Measurements from ENCODE around the gene COMP.

COMP gene

DNA sequence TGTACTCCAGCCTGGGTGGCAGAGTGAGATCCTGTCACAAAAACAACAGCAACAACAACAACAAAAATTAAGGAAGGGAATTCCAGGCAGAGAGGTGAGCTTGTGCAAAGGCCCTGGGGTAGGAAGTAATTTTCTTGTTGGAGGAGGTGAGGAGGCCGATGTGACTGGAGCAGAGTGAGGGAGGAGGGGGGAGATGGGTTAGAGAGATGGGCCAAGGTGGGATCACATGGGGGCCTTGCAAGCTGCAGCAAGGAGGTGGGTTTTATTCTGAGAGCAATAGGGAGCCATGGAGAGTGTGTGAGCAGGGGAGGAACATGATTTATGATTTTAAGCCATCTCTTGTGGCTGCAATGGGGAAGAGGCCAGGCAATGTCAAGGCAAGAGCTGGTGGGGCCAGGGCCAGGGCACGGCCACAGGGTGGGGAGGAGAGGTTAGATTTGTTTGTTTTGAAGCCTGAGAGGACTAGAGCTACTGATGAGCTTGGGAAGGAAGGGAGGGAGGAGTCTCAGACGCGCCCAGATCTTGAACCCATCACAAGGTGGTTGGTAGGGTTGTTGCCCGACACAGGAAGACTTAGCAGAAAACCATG lies 12.5 kb upstream of the COMP start:
- no peak for DNase-seq (ENCODE audit: low read depth)

DNA sequence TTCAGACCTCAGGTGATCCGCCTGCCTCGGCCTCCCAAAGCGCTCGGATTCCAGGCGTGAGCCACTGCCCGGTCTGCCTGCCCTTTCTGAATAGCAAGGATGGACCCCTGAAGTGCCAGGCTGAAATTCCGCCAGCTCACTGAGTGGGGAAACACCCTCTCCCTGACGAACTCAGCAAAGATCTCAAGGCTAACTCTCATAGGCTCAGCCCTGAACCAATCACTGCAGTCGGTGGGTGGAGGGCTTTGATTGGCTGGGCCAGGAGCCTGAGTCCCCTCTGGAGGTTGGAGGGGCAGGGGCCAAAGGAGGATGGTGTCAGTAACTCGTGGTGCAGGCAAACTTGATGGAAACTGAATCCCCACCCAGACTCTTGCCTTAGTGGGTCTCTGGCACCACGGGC lies 11.2 kb upstream of the COMP start:
- DNase-seq (ENCODE audit: low read depth): no peak

DNA sequence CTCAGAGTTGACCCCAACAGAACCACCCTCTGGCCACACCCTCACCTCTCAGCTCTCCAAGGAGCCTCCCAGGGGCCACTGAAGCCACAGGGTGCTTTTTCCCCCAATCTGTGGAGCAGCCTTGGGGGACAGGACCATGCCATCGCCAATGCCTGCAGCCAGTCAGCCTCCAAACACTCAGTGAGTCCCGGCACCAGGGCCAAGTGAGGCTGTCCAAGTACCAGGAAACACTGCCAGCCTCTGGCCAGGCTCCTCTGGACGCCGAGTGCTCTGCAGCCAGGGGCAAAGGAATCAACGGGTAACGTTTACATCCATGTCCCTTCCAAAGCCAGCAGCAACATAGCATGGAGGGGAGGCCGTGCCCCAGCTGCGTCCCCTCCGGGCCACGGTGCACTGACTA lies 9.5 kb upstream of the COMP start:
- DNase-seq (ENCODE audit: low read depth): no peak

DNA sequence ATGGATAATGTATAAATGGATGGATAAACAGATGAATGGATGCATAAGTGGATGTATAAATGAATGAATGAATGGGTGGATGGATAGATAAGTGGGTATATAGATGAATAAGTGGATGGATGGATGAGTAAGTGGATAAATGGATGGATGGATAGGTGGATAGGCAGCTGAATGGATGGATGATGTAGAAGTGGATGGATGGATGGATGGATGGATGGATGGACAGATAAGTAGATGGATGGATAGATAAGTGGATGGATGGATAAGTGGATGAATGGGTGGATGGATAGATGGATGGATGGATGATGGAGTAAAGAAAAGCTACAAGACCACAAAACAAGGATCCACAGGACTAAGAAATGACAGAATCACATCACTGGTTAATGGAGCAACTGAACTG lies 9.0 kb upstream of the COMP start:
- DNase-seq (ENCODE audit: low read depth): no peak

DNA sequence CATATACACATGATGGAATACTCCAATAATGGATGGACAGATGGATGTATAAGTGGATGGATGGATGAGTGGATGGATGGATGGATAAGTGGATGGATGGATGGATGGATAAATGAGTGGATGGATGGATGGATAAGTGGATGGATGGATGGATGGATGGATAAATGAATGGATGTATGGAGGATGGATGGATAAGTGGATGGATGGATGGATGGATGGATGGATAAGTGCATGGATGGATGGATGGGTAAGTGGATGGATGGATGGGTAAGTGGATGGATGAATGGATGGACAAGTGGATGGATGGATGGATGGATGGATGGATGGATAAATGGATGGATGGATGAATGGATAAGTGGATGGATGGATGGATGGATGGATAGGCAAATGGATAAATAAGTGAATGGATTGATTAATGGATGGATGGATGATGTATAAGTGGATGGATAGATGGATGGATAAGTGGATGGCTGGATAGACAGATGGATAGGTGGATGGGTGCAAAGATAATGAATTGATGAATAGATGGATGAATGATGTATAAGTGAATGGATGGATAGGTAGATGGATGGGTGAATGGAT lies 8.4 kb upstream of the COMP start:
- DNase-seq (ENCODE audit: low read depth): no peak

DNA sequence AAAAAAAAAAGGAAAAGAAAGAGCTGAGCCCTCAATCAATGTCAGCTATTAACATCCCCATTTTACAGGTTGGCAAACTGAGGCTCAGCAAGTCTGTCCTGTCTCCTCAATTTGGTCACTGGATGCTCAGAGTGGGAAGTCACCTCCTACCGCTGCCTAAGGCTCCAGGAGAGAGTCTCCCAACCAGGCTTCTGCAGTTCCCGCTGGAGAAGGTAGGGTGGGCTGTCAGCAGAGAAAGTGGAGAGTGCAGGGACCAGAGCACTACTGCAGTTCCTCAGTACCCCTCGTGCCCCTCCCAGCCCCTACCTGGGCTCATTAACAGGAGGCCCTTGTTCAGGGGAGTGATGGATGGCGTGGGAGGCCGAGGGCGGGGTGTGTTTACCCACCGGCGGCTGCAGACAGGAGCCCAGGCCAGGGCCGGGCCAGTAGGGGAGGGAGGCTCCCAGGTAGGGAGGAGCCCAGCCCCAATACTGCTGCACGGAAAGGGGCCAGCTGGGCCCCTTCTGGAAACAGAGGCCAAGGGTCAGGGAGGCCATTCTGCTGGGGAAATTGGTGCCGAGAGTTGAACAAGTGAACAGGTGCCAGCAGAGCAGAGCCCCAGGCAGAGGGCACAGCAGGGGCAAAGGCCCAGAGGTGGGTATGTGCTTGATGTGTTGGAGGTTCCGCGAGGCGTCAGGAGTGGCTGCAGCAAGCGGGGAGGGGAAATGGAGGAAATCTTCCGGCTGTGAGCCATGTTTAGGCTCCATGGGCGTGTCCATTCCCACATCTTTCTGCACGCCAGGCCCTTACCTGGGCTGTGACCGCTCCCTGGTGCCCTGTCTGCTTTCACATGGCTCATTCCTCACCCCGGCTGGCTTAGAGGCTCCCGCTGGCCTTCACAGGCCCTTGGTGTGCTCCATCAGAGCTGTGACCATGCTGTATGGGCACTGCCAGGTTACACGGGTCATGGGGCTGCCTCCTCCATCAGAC lies 7.6 kb upstream of the COMP start:
- DNase-seq (ENCODE audit: low read depth): no peak

DNA sequence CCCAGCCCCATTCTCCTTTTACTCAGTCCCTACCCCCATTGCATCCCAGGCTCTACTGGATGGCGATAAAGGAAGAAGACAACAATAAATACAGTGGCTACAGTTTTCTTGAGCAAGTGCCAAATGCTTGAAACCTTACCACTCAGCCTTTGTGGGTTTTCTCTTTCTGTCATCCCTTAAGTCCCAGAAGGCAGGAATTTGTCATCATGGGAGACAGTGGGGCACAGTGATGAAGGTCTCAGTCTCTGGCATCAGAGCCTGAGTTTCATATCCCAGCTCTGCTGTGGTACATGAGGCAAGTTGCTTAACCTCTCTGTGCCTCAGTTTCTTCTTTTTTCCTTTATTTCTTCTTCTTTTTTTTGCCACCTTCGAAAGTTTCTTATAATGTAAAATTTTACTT lies 5.1 kb upstream of the COMP start:
- no peak for DNase-seq (ENCODE audit: low read depth)

DNA sequence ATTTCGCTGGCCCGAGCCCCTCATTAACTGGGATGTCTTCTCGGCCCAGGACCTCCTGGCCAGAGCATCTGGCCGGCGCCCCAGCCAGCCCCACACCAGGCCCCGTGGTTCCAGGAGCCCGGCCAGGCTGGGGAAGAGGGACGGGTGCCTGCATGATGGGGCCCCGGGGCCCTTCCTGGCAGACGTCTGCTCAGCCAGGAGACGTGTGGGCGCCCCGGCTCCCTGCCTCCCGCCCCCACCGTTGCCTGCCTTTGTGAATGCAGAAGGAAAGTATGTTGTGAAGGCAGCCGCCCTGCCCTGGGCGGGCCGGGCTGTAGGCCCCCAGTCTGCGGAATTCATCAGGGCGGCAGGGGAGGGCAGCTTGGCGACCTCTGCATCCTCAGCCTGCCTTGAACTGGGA lies 4.4 kb upstream of the COMP start:
- DNase-seq (ENCODE audit: low read depth): no peak

DNA sequence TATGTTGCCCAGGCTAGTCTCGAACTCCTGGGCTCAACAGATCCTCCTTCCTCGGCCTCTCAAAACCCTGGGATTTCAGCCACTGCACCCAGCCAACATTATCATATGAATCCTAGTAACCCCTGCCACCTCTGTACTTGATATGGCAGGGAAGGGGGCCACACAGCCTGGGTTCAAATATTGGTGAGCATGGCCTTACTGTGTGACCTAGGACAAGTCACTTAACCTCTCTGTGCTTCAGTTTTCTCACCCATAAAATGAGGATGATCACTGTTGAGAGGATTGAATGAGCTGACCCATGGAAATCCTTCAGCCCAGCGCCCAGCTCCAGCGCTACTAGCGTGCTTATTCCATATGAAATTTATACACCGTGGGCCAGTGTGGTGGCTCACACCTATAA lies 3.6 kb upstream of the COMP start:
- DNase-seq (ENCODE audit: low read depth): no peak

DNA sequence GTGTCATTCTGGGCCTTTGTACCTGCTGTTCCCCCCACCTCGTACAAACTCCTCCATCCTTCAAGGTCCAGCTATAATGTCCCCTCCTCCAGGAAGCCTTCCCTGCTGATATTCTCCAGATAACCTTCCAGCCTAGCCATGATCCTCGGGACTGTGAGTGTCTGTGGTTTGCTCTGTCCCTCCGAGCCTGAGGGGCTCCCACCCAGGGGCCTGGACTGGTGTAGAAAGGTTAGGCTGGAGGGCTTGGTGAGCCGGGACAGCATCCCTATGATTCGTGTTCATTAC lies 2.9 kb upstream of the COMP start:
- DNase-seq (ENCODE audit: low read depth): no peak

DNA sequence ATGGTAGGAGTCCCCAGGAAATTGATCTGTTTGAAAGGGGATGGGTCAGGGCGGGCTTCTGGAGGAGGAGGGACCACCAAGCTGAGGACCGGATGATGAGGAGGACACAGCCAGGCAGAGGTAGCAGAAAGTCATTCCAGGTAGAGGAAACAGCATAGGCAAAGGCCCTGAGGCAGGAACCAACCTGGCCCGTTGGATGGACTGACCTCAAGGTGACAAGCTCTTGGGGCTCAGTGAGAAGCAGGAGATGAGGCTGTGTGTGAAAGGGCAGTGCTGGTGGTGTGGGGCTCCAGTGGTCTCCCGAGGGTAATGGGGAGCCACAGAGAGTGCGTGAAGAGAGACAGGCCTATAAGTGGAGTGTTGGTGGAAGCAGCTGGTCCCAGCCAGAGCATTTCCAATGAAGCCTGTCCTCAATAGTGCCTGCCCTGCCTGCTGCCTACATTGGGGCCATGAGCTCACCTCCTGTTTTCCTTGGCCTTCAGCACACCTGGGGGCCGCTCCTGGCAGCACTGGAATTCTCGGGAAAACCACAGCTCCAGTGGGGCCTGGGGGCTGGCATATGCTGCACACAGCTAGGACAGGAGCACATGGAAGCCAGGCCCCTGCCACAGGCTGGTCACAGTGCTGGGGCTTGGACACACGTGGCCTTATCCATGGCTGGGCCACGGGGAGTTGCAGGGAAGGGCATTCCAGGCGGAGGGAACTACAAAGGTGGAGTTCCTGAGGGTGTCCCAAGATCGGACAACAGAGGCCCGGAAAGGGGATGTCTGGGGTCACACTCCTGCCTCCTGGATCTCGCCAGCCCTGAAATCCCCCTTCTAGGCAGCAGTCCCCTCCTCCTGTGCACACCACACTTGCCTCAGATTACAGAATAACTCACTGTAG lies 2.3 kb upstream of the COMP start:
- DNase-seq (ENCODE audit: low read depth): no peak

DNA sequence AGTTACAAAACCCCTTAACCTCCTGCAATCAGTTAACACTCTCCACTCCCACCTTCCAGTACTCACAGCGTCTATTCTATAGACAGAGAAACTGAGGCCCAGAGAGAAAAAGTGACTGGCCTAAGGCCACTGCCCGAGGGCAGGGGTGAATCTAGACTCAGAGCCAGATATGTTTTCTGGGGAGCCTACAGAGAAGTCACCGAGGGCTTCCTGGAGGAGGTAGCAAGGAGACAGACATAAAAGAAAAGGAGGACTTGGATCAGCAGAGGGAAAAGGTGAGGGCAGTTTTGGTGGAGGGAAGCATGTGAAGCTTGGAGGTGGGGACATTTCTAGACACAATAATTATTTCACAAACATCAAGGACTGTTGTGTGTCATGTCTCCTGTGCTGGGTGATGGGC lies 1.6 kb upstream of the COMP start:
- no peak for DNase-seq (ENCODE audit: low read depth)

DNA sequence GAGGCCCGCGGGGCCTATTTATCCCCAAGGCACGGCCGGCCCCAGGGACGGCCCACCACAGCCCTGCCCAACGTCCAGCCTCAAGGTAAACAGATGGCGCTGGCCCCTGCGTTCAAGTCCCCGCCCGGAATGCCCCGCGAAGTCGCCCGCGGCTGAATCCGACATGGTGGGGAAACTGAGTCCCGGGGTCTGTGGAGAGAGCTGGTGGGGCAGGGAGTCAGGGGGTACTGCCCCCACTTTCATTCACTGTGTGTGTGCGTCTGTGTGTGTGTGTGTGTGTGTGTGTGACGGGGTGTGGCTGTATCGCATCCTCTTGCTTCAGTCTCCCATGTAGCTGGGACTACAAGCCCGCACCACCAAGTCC lies 192 bp upstream of the COMP start:
- no peak for DNase-seq (ENCODE audit: low read depth)

DNA sequence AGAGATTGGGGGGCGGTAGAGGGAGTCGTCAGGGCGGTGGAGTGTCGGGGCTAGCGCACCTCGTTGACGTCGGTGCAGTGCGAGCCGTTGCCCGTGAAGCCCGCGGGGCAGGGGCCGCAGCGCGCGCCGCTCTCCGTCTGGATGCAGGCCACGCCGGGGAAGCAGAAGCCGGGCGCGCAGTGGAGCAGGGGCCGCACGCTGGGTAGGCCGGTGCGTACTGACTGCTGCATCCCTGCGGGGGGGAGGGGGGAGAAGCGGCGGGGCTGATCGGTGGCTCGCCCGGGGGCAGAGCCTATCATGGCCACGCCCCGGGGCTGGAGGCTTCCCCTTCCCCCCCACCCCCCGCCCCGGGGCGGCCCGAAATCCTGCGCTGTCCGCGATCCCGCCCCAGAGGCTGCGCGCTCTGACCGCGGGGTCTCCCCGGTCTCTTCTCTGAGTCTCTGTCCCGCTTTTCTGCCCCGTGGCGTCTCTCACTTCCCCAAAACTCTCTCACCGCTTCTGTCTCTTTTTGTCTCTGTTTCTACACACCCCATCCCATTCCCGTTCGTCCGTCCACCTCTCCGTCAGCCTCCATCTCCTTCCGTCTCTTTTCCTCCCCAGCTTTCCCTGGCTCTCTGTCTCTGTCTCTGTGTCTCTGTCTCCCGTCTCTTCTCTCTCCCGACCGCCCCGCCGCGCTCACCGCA lies 1.1 kb downstream of the COMP start:
- no peak for DNase-seq (ENCODE audit: low read depth)

DNA sequence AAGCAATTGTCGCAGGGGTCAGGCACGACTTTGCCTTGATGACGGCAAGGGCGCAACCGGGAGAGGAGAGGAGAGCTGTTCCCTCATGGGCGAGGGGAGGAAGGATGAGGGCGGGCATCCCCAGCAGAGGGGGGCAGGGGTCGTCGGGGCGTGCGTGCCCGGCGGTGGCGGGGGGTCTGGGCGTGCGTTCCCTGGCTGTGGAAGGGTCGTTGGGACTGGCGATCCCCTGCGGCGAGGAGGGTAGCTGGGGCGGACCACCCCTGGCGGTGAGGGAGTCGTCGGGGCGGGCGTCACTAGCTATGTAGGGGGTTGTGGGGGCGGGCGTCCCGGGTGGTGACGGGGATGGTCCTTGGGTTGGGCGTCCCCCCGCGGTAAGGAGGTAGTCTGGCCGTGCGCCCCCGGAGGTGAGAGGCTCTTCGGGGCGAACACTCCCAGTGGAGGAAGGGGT lies 1.7 kb downstream of the COMP start:
- no peak for DNase-seq (ENCODE audit: low read depth)

DNA sequence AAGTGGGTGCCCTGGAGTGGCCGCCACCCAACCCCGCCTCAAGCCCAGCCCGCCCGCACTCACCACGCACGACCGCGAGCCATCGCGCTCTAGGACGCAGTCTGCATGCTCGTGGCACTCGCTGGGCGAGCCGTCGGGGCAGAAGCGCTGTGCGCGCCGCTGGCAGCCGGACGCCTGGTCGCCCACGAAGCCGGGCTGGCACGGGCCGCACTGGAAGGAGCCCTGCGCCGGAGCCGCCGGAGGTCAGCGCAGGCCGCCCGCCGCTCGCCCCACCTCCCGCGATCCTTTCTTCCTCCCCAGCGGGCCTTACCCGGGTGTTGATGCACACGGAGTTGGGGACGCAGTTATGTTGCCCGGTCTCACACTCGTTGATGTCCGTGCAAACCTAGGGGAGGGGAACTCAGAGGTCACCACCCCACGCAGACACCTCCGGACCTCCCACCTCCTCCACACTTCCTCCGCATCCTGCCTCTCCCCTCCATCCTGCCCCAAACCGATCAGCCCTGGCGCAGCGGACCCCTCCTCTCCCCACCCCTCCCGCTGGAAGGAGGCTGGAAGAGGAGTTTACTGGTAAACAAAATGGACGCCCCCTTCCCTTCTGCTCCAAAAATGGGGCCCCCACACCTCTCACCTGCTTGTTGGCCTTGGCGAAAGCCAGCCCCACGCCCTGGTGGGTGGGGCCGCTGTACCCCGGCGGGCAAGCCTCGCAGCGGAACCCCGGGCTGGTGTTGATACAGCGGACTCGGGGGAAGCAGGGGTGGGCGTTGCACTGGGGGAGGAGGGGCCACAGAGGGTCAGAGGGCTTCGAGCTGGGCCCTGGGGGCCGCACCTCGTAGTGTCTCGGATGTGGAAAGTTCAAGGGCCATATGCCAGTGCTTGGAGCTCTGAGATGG lies 2.3 kb downstream of the COMP start:
- DNase-seq (ENCODE audit: low read depth): no peak

DNA sequence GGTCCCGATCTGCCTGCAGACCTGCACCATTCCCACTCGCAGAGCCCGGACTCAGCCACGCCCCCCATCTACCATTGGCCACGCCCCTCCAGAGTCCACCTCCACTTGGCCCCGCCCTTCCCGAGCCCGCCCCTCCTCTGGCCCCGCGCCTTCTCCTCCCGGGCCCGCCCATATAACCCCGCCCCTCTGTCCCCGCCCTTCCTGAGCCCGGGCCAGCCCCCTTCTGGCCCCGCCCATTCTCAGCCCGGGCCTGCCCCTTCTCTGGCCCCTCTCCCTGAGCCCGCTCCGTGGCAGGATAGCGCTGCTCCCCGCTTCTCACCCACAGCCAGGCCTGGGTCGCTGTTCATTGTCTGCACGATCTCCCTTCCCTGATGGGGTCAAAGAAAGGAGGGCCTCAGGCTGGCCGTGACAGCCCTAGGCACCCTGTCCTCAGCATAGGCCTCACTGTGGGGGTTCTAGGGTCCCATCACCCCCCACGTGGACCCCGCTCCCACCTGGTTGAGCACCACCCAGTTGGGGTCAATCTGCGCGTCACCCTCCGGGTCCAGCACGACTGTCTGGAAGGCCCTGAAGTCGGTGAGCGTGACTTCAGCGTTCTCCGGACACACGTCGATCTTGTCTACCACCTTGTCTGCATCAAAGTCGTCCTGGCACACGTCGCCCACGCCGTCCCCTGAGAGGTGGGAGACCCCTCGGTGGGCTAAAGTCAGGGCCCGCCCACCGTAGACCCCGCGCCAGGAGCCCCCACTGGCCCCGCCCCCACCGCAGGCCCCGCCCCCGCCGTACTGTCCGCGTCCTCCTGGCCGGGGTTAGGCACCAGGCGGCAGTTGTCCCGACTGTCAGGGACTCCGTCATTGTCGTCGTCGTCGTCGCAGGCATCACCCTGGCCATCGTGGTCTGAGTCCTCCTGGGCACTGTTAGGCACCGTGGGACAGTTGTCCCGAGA lies 5.7 kb downstream of the COMP start:
- peak; percentile 60 for DNase-seq (ENCODE audit: low read depth)

DNA sequence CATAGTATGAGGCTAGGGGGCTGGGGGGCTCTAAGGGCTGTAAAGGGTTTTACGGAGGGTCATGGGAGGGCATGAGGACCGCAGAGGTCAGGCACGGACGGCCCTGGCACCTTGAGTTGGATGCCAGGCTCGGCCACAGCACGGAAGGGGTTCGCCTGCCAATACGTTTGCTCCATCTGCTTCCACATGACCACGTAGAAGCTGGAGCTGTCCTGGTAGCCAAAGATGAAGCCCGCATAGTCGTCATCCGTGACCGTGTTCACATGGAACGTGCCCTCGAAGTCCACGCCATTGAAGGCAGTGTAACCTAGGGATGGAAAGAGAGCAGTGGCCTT lies 6.4 kb downstream of the COMP start:
- no peak for DNase-seq (ENCODE audit: low read depth)

DNA sequence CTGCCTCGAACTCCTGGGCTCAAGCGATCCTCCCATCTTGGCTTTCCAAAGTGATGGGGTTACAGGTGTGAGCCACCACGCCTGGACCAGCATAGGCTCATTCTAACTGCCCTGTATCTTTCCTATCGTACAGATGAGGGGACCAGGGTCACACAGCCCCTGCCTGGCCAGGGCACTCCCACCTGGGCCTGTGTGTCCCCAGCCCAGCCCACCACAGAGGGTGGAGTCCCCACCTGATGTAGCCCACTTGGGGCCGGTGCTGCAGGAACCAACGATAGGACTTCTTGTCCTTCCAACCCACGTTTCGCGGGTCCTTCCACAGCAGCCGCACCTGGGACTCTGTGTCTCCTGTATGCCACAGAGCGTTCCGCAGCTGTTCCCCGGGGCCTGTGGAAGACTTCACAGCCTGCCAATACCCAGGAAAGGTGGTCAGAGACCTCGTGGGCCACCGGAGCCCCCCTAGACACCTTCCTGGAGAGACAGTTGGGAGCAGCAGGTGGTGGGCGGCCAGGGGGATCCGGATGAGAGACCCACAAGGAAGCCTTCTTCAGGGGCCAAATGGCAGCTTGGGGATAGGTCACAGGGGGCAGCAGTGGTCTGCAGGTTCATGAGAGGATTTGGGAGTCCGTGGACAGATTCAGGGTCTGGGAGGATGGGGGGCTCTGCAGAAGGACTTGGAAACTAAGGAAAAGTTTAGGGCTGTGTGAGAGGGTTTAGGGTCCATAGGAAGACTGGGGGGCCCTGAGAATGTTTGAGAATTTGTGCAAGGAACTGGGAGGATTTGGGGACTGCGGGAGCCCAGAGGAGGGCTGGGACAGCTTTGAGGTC lies 6.9 kb downstream of the COMP start:
- no peak for DNase-seq (ENCODE audit: low read depth)
